Measurements from ENCODE around the gene REPIN1. TPM values are rescaled to one million over a fixed set of nuclear protein-coding genes. Genes with fewer than 3 reads are reported as not detected.

REPIN1 gene
- total and polyA plus RNA-seq, 2 donors from 2014 or later: 53.7 to 95.8 TPM

GRCh38 chr7:150406567-150407421 is 38.2 kb downstream of the REPIN1 start:
- Histone ChIP-seq H3K4me3 (ENCODE audit: low read length in 3 of 3) (peak overlapping the region; percentile 17 to 79 (median 68)), H3K4me1 (ENCODE audit: control insufficient read depth in 2 of 3, insufficient read depth in 2 of 3, low read depth in 1 of 3, low read length in 3 of 3) (peaks cover 5 to 46% (median 39%) of the 10 kb centered on the region in 3 donors), H3K9me3 (ENCODE audit: control insufficient read depth in 2 of 3, insufficient read depth in 1 of 3, low read length in 3 of 3) (no peaks in the 10 kb centered on the region), H3K36me3 (ENCODE audit: control insufficient read depth in 2 of 3, insufficient read depth in 3 of 3, low read length in 3 of 3) (no peaks in the 10 kb centered on the region), H3K27ac (ENCODE audit: low read depth in 2 of 2, low read length in 2 of 2) (peak overlapping the region; percentile 91 to 96), H3K27me3 (ENCODE audit: control insufficient read depth, insufficient read depth, low read length) (no peaks in the 10 kb centered on the region), H3K9ac (ENCODE audit: low read length in 3 of 3) (peak overlapping the region; percentile 27 to 95 (median 43))
- TF ChIP-seq CTCF (IDR thresholded peaks at IDR 0.05; ENCODE audit: borderline replicate concordance, extremely low read depth, insufficient read depth): no peak
- FAIRE-seq (no peak), DNase-seq (peak in 3 of 5 donors; percentile 52 to 86 (median 78))
- intact Hi-C loops (cut with DNase I): no loop called here

- peaks cover 5 to 47% (median 37%) of the 10 kb centered on the region in 3 donors for H3K4me1 ChIP-seq (ENCODE audit: control insufficient read depth in 2 of 3, insufficient read depth in 2 of 3, low read depth in 1 of 3, low read length in 3 of 3)
- intact Hi-C loops (cut with DNase I): no loop called here
- no peak overlapping the region for H3K9ac ChIP-seq (ENCODE audit: low read length in 3 of 3)
- H3K9me3 ChIP-seq (ENCODE audit: control insufficient read depth in 2 of 3, insufficient read depth in 1 of 3, low read length in 3 of 3): no peaks in the 10 kb centered on the region
- H3K27ac ChIP-seq (ENCODE audit: low read depth in 2 of 2, low read length in 2 of 2): peak overlapping the region; percentile 91 to 96
- H3K27me3 ChIP-seq (ENCODE audit: control insufficient read depth, insufficient read depth, low read length): no peaks in the 10 kb centered on the region
- no peak for TF ChIP-seq CTCF (IDR thresholded peaks at IDR 0.05; ENCODE audit: borderline replicate concordance, extremely low read depth, insufficient read depth)
- no peak for FAIRE-seq
- no peak for DNase-seq
- H3K36me3 ChIP-seq (ENCODE audit: control insufficient read depth in 2 of 3, insufficient read depth in 3 of 3, low read length in 3 of 3): no peaks in the 10 kb centered on the region
- no peak overlapping the region for H3K4me3 ChIP-seq (ENCODE audit: low read length in 3 of 3)
Measured at GRCh38 chr7:150407588-150408392, 39.2 kb downstream of the REPIN1 start.

- TF ChIP-seq CTCF (IDR thresholded peaks at IDR 0.05; ENCODE audit: borderline replicate concordance, extremely low read depth, insufficient read depth): no peak
- FAIRE-seq: no peak
Measured at GRCh38 chr7:150408393-150409299, 40.0 kb downstream of the REPIN1 start.

More at GRCh38 chr7:150408393-150409299, 40.0 kb downstream of the REPIN1 start:
- H3K9ac ChIP-seq (ENCODE audit: low read length in 3 of 3): peak overlapping the region in 1 of 3 donors; percentile 26
- intact Hi-C loops (cut with DNase I): no loop called here
- H3K9me3 ChIP-seq (ENCODE audit: control insufficient read depth in 2 of 3, insufficient read depth in 1 of 3, low read length in 3 of 3): no peaks in the 10 kb centered on the region
- no peak overlapping the region for H3K27ac ChIP-seq (ENCODE audit: low read depth in 2 of 2, low read length in 2 of 2)
- no peak overlapping the region for H3K4me3 ChIP-seq (ENCODE audit: low read length in 3 of 3)
- H3K4me1 ChIP-seq (ENCODE audit: control insufficient read depth in 2 of 3, insufficient read depth in 2 of 3, low read depth in 1 of 3, low read length in 3 of 3): peaks cover 5 to 47% (median 36%) of the 10 kb centered on the region in 3 donors
- no peaks in the 10 kb centered on the region for H3K27me3 ChIP-seq (ENCODE audit: control insufficient read depth, insufficient read depth, low read length)
- no peaks in the 10 kb centered on the region for H3K36me3 ChIP-seq (ENCODE audit: control insufficient read depth in 2 of 3, insufficient read depth in 3 of 3, low read length in 3 of 3)
- no peak for DNase-seq
